NCI-H1930 (cell line): ENCODE results near the gene ZG16B.

Source experiments
- DNase-seq, 2 experiments: peaks; one replicate each; lab custom pipeline; 2025; lab: John Stamatoyannopoulos, UW

ZG16B gene

GRCh38 chr16:2867987-2868789, 38.1 kb downstream of the ZG16B start:
- peak; percentile 91 to 94 for DNase-seq

- DNase-seq = no peak
Measured at GRCh38 chr16:2871926-2872325, 41.8 kb downstream of the ZG16B start.

GRCh38 chr16:2874032-2874911, 44.2 kb downstream of the ZG16B start:
- DNase-seq = no peak

- DNase-seq = peak; percentile 69 to 75
Measured at GRCh38 chr16:2874912-2875362, 44.8 kb downstream of the ZG16B start.

GRCh38 chr16:2879854-2880508, 49.9 kb downstream of the ZG16B start:
- no peak for DNase-seq
